ENCODE results near the gene MCTP1.

DNA sequence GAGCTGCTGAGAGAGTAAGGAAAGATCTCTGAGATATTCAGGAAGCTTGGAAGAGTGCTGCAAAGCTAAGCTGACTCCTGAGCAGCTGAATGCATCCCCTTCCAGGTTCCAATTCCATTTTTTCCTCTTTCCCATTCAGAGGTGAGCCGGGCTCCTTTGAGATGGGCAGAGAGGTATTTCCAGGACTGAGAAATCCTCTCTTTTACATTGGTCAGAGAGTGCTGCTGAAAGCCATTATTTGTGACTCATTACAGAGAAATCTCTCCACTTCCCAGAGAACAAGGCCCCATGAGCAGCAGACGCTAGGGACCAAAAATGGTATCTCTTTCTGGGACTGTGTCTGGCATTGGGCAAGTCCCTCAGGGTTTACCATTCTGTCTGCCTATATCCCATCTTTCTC lies 3.7 kb downstream of the MCTP1 start:
- TF ChIP-seq, protein P1, sequence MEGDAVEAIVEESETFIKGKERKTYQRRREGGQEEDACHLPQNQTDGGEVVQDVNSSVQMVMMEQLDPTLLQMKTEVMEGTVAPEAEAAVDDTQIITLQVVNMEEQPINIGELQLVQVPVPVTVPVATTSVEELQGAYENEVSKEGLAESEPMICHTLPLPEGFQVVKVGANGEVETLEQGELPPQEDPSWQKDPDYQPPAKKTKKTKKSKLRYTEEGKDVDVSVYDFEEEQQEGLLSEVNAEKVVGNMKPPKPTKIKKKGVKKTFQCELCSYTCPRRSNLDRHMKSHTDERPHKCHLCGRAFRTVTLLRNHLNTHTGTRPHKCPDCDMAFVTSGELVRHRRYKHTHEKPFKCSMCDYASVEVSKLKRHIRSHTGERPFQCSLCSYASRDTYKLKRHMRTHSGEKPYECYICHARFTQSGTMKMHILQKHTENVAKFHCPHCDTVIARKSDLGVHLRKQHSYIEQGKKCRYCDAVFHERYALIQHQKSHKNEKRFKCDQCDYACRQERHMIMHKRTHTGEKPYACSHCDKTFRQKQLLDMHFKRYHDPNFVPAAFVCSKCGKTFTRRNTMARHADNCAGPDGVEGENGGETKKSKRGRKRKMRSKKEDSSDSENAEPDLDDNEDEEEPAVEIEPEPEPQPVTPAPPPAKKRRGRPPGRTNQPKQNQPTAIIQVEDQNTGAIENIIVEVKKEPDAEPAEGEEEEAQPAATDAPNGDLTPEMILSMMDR (IDR thresholded peaks at IDR 0.05), result no peak
- no peak for TF ChIP-seq EZH2 (IDR thresholded peaks at IDR 0.05)
- TF ChIP-seq EZH2phosphoT487 (IDR thresholded peaks at IDR 0.05), result no peak

Data from neural progenitor cell (in vitro differentiated cells).